Heart left ventricle (tissue), 16 donors: ENCODE results near the gene ALG6. TPM values are rescaled to one million over a fixed set of nuclear protein-coding genes. Genes with fewer than 3 reads are reported as not detected.
"Not testable (repeated sequence)": the region's sequence is repeated elsewhere in the genome, so short reads cannot be mapped to it uniquely, and the experiment has no call there.

Experiments
- ATAC-seq, 4 donors: fragments of 200-7000 bp; cut with Tn5 transposase; one replicate each; pipeline ENCODE4 v1.9.1; 2020 to 2022; ENCODE audit warnings: moderate library complexity in 4 of 4, mild to moderate bottlenecking in 3 of 4, moderate number of reproducible peaks in 1 of 4
- DNase-seq, 5 donors: peaks; one replicate each; pipeline ENCODE4 v3.0.0-alpha.2; 2020
- H3K27ac ChIP-seq, 12 donors: fragments of 200-600 bp; sonication (generic) in 4 of 12; one replicate each; pipeline versions ENCODE4 v1.5.0 to v1.8.0; 2016 to 2022; ENCODE audit warnings: mild to moderate bottlenecking in 2 of 12
- H3K27me3 ChIP-seq, 9 donors: fragments of 200-600 bp; sonication (generic) in 2 of 9; one replicate each; pipeline versions ENCODE4 v1.5.1 to v1.8.0; 2016 to 2022; ENCODE audit warnings: mild to moderate bottlenecking in 3 of 9
- H3K36me3 ChIP-seq, 9 donors: fragments of 200-600 bp; sonication (generic) in 2 of 9; one replicate each; pipeline versions ENCODE4 v1.5.0 to v1.8.0; 2018 to 2022; ENCODE audit warnings: mild to moderate bottlenecking in 2 of 9
- H3K4me1 ChIP-seq, 12 donors: fragments of 200-600 bp; sonication (generic) in 4 of 12; one replicate each; pipeline versions ENCODE4 v1.5.0 to v1.8.0; 2016 to 2022; ENCODE audit warnings: mild to moderate bottlenecking in 3 of 12
- H3K4me3 ChIP-seq, 12 donors: fragments of 200-600 bp; sonication (generic) in 4 of 12; one replicate each; pipeline versions ENCODE4 v1.5.0 to v1.8.0; 2017 to 2022; ENCODE audit warnings: mild to moderate bottlenecking in 9 of 12, moderate library complexity in 4 of 12
- H3K9me3 ChIP-seq, 12 donors: fragments of 200-600 bp; sonication (generic) in 4 of 12; one replicate each; pipeline versions ENCODE4 v1.5.0 to v1.8.0; 2016 to 2022; ENCODE audit warnings: mild to moderate bottlenecking in 1 of 12
- CTCF ChIP-seq, 12 donors: fragments of 200-600 bp; sonication (generic) in 4 of 12; IDR thresholded peaks; one replicate each; pipeline versions ENCODE4 v1.5.0 to v1.8.0; 2018 to 2022; ENCODE audit warnings: antibody characterized with exemption in 12 of 12, mild to moderate bottlenecking in 5 of 12
- POLR2A ChIP-seq, 2 donors: fragments of 450-650 bp; IDR thresholded peaks; one replicate each; pipeline ENCODE4 v1.6.1; 2017; ENCODE audit warnings: antibody characterized with exemption in 2 of 2, mild to moderate bottlenecking in 2 of 2, moderate library complexity in 2 of 2
- WGBS, 4 donors: extraction: QIAGEN DNeasy Blood & Tissue Kit in 2 of 4; methylation state at CpG; one replicate each; pipeline versions ENCODE4 v1.1.5 to v1.1.7; 2013 to 2018; 5-methylcytosine and 5-hydroxymethylcytosine counted together
- intact Hi-C, 10 donors: fragments of 100-400 bp; cut with DNase I; formaldehyde crosslinking; loops; one replicate each; pipeline versions ENCODE4 v1.11.1 to v1.14.2; 2022
- polyA plus RNA-seq, 2 donors: library from polyadenylated mRNA; stranded (reverse); fragments of 200-250 nt; gene quantifications; one replicate each; pipeline ENCODE4 v1.2.3, GENCODE V29; 2013
- total RNA-seq, 9 donors: library from RNA; depleted of rRNA in 2 of 9; stranded (reverse); fragments of >200 nt in 2 of 9; fragmentation: NEBNext Ultra II Directional in 3 of 9; extraction: Animal tissue kit (Norgen Biotek cat#: 25700) in 3 of 9; gene quantifications; one replicate each; pipeline versions ENCODE4 v1.1.0 to v1.2.4, GENCODE V29; 2016 to 2023
- donor health status: ischemic (EF 13 %, LVEDD 7.1; RV severe dilation, severe dysfunction).
- donor health status: healthy with polysubstance abuse.
- donor health status: DM: no; HTN: yes; CAD: no.
- donor health status: DM: no; HTN: no; CAD: no.
- donor health status: ischemic (EF 25% LVEDD 6.9; RV normal size, moderate dysfunction).
- donor health status: ischemic (EF 25% LVEDD 5.7; RV mildly dilated, moderate dysfunction).
- donor health status: healthy.
- donor health status: DM: yes; HTN: yes; CAD: no.
- donor health status: ischemic (EF 35%, LVEDD 5.7; RV mildly dilated, moderate dysfunction).
- donor health status: nonischemic (EF 11% LVEDD 7.7; RV severe dilation, severe dysfunction).
- donor health status: DM: yes; HTN: yes; CAD: no.
- donor health status: PGD.
- donor health status: ischemic (EF 29% LVEDD 5.4; RV normal size, mild dysfunction).
- donor health status: nonischemic (EF 23%, LVEDD 6.1; RV moderate dilation, normal function).

ALG6 gene
- total and polyA plus RNA-seq, 11 donors = 3.0 to 7.6 (median 4.3) TPM

- ATAC-seq = no peak
- DNase-seq = no peak
- Histone ChIP-seq H3K27me3 (no peaks in the 10 kb centered on the region), H3K4me1 (no peaks in the 10 kb centered on the region), H3K36me3 (peaks cover 0 to 34% (median 18%) of the 10 kb centered on the region in 9 donors), H3K9me3 (no peaks in the 10 kb centered on the region), H3K27ac (no peak overlapping the region), H3K4me3 (no peak overlapping the region)
- no peak for TF ChIP-seq POLR2A (IDR thresholded peaks at IDR 0.05)
- TF ChIP-seq CTCF (IDR thresholded peaks at IDR 0.05) = no peak
- WGBS, 4 donors = 64 to 84% (median 78%) methylated on average over 3 of the region's 3 CpGs
- intact Hi-C loops = no loop called here
Measured at GRCh38 chr1:63414691-63415365, 47.4 kb downstream of the ALG6 start.

- intact Hi-C loops = no loop called here
- ATAC-seq (no peak), DNase-seq (no peak)
- no peak overlapping the region for H3K4me3 ChIP-seq
- H3K27ac ChIP-seq = no peak overlapping the region
- no peaks in the 10 kb centered on the region for H3K4me1 ChIP-seq
- no peaks in the 10 kb centered on the region for H3K27me3 ChIP-seq
- TF ChIP-seq CTCF (IDR thresholded peaks at IDR 0.05) (no peak), POLR2A (IDR thresholded peaks at IDR 0.05) (no peak)
- no peaks in the 10 kb centered on the region for H3K9me3 ChIP-seq
- H3K36me3 ChIP-seq = peaks cover 0 to 33% (median 11%) of the 10 kb centered on the region in 9 donors
Measured at GRCh38 chr1:63418101-63418500, 50.7 kb downstream of the ALG6 start.

- H3K27me3 ChIP-seq, DNase-seq, intact Hi-C loops, H3K9me3 ChIP-seq, H3K27ac ChIP-seq, H3K4me1 ChIP-seq, H3K4me3 ChIP-seq, ATAC-seq: not testable (repeated sequence)
- peaks cover 0 to 20% (median 4%) of the 10 kb centered on the region in 9 donors for H3K36me3 ChIP-seq
- WGBS, 4 donors = 86 to 100% (median 95%) methylated on average over 1 of the region's 1 CpG
Measured at GRCh38 chr1:63420746-63421145, 53.3 kb downstream of the ALG6 start.

GRCh38 chr1:63423649-63424048, 56.2 kb downstream of the ALG6 start:
- Histone ChIP-seq H3K9me3 (no peaks in the 10 kb centered on the region), H3K27ac (no peak overlapping the region), H3K27me3 (no peaks in the 10 kb centered on the region), H3K4me1 (no peaks in the 10 kb centered on the region), H3K4me3 (no peak overlapping the region), H3K36me3 (peaks cover 0 to 15% (median 4%) of the 10 kb centered on the region in 9 donors)
- intact Hi-C loops = no loop called here
- TF ChIP-seq CTCF (IDR thresholded peaks at IDR 0.05) (no peak), POLR2A (IDR thresholded peaks at IDR 0.05) (no peak)
- no peak for ATAC-seq
- no peak for DNase-seq
- 95 to 97% (median 97%) methylated on average over 2 of the region's 2 CpGs for WGBS, 4 donors

- TF ChIP-seq CTCF (IDR thresholded peaks at IDR 0.05) (no peak), POLR2A (IDR thresholded peaks at IDR 0.05) (no peak)
- Histone ChIP-seq H3K4me1 (no peaks in the 10 kb centered on the region), H3K36me3 (peaks cover 0 to 31% (median 10%) of the 10 kb centered on the region in 9 donors), H3K4me3 (no peak overlapping the region), H3K27me3 (no peaks in the 10 kb centered on the region), H3K27ac (no peak overlapping the region), H3K9me3 (peaks cover 0 to 25% (median 10%) of the 10 kb centered on the region in 12 donors)
- intact Hi-C loops = no loop called here
- ATAC-seq (no peak), DNase-seq (no peak)
Measured at GRCh38 chr1:63428815-63429214, 61.4 kb downstream of the ALG6 start.
